ENCODE measurements around the gene PHLDA3.

Gene PHLDA3
- long read RNA-seq, donor 1, transcript PHLDA3-202 (2 exons, 2,640 nt) = major isoform, 8 of 9 reads
- long read RNA-seq, donor 1, partial matches to known transcripts = 0 of 9 reads
- long read RNA-seq, donor 1, other reads (novel, unspliced or antisense) = 0 of 9 reads
- long read RNA-seq, donor 2, transcript PHLDA3-202 (2 exons, 2,640 nt) = major isoform, 8 of 8 reads
- long read RNA-seq, donor 2, partial matches to known transcripts = 0 of 8 reads
- long read RNA-seq, donor 2, other reads (novel, unspliced or antisense) = 0 of 8 reads
- long read RNA-seq, donor 3, partial matches to known transcripts = 0 of 4 reads
- long read RNA-seq, donor 3, other reads (novel, unspliced or antisense) = 0 of 4 reads
- long read RNA-seq, donor 4, partial matches to known transcripts = 0 of 3 reads
- long read RNA-seq, donor 4, other reads (novel, unspliced or antisense) = 0 of 3 reads
- long read RNA-seq, donor 5, transcript PHLDA3-202 (2 exons, 2,640 nt) = major isoform, 15 of 15 reads
- long read RNA-seq, donor 5, partial matches to known transcripts = 0 of 15 reads
- long read RNA-seq, donor 5, other reads (novel, unspliced or antisense) = 0 of 15 reads
- long read RNA-seq, donor 6, transcript PHLDA3-202 (2 exons, 2,640 nt) = major isoform, 6 of 6 reads
- long read RNA-seq, donor 6, partial matches to known transcripts = 0 of 6 reads
- long read RNA-seq, donor 6, other reads (novel, unspliced or antisense) = 0 of 6 reads
- long read RNA-seq, donor 7, transcript PHLDA3-202 (2 exons, 2,640 nt) = major isoform, 12 of 12 reads
- long read RNA-seq, donor 7, partial matches to known transcripts = 0 of 12 reads
- long read RNA-seq, donor 7, other reads (novel, unspliced or antisense) = 0 of 12 reads
- long read RNA-seq, donor 8, transcript PHLDA3-202 (2 exons, 2,640 nt) = major isoform, 7 of 7 reads
- long read RNA-seq, donor 8, partial matches to known transcripts = 0 of 7 reads
- long read RNA-seq, donor 8, other reads (novel, unspliced or antisense) = 0 of 7 reads

DNA sequence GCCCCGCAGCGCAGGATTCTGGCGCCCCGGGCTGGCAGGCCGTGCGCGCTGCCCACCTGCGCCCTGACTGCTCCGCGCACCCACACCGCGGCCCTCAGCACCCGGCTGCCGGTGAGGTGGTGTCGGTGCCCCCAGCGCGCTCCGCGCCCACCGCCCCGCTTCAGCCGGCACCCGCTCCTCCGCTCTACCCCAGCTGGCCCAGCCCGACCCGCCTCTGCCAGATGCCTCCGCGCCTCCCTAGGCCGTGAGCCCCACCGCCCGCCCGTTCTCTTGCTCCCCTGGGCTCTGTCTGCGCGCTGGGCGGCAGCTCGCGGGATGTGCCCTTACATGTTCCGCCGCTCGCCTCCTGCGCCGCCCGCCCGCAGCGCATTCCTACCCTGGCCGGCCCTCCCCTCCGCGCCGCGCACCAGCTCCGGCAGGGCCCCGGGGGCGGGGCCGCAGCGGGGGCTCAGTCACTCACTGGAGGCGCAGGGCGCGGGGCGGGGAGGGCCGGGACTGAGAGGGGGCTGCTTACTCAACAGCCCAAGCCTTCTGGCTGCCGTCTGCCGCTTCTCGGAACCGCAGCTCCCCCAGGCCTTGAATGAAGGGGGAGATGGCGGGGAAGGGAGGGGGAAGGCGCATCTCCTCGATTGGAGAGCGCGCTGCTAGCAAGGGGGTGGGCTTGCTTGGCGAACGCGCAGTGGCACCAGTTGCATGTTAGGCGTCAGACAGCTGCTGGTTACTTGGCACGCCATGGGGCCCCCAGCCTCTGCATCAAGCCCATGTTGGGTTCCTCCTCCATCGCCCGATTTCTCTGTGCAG lies at the start of gene PHLDA3:
PHLDA3 (minus strand) TSS at position 345 of the 801 bp plus-strand sequence. CDS start 402 bp downstream, outside the sequence.
- DNase-seq = peak; percentile 83

DNA sequence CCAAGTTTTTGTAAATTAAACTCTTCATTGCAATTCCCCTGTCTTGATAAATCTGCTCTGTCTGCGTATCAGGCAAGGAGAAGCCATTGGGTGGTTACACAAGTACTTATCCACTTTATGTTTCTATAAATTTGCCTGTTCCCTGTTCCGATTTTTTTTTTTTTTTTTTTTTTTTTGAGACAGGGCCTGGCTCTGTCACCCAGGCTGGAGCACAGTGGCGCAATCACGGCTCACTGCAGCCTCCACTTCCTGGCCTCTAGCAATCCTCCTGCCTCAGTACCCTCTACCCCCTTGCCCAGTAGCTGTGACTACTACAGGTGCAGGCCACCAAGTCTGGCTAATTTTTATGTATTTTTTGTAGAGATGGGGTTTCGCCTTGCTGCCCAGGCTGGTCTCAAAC lies 49.1 kb upstream of the PHLDA3 start:
- no peak for DNase-seq

DNA sequence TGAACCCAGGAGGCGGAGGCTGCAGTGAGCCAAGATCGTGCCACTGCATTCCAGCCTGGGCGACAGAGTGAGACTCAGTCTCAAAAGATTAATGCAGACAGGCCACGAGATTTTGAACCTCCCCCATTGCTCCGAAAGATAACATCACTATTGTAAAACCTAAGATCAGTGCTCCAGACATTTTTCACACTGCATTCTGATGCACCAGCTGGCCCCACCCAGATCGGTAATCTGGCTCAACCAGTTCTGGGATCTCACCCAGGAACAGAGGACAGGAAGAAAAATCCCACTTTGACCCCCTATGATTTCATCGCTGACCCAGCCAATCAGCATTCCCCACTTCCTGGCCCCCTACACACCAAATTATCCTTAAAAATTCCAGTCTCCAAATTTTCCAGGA lies 48.6 kb upstream of the PHLDA3 start:
- DNase-seq = no peak

DNA sequence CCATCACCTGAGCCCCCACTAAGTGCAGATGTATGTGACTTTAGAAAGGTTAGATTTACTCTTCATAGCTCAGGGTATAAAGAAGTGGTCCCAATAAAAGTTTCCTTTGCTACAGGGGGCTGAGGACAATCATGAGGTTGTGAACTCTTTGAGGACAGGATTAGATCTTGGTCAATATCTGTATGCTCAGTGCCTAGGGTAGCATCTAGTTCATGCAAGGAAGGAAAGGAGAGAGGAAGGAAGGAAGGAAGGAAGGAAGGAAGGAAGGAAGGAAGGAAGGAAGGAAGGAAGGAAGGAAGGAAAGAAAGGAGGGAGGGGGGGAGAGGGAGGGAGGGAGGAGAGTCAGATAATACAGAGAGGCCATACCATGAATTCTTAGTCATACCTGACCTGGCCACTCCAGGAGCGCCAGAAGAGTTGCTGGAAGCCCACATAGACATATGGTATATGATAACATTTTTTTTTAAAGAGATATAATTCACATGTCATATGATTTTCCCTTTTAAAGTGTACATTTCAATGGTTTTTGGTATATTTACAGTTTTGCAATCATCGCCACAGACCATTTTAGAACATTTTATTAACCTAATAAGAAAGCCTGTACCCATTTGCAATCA lies 47.6 kb upstream of the PHLDA3 start:
- no peak for DNase-seq

DNA sequence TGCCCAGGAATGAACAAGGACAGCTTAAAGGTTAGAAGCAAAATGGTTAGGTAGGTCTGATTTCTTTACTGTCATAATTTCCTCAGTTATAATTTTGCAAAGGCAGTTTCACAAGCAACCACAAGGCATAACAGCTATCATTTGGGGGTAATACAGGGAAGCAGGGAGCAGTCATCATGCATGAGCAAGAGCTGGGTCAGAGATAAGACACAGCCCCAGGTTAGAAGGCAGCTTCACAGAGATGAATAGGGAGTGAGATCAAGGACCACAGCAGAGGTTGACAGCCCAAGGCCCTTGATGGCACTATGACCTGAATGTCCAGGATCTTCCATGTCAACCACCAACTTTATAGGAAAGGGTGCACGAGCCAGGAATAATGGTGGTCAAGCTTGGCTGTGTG lies 46.9 kb upstream of the PHLDA3 start:
- no peak for DNase-seq

DNA sequence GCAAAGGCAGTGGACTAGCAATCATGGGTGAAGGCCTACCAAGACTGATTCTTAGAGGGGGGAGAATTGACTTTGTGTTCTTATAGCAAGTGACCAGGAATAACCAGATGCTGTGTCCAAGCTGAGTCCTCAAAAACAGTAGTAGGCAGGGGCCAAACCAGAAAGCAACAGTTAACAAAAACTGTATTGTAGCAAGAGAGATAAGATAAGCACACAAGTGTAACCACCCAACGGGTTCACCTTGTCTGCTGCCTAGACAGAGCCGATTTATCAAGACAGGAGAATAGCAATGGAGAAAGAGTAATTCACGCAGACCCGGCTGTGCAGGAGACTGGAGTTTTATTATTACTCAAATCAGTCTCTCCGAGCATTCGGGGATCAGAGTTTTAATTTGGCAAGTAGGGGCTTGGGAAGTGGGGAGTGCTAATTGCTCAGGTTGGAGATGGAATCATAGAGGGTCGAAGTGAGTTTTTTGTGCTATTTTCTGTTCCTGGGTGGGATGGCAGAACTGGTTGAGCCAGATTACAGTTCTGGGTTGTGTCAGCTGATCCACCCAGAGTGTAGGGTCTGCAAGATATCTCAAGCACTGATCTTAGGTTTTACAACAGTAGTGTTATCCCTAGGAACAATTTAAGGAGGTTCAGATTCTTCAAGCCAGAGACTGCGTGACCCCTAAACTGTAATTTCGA lies 46.2 kb upstream of the PHLDA3 start:
- DNase-seq = no peak

DNA sequence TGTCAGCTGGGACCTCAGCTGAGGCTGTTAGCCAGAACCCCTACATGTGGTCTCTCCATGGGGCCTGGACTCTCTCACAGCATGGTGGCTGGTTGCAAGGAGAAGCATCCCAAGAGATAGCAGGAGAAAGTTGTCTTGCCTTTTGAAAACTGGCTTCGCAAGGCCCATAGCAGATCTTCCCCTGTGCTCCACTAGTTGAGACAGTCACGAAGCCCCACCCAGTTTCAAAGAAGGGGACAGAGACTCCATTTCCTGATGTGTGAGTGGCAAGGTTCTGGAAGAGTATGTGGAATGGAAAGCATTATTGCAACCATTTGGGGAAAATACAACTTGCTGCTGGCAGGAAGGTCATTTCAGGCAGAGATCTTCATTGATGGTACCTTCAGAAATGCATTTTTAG lies 45.5 kb upstream of the PHLDA3 start:
- no peak for DNase-seq

DNA sequence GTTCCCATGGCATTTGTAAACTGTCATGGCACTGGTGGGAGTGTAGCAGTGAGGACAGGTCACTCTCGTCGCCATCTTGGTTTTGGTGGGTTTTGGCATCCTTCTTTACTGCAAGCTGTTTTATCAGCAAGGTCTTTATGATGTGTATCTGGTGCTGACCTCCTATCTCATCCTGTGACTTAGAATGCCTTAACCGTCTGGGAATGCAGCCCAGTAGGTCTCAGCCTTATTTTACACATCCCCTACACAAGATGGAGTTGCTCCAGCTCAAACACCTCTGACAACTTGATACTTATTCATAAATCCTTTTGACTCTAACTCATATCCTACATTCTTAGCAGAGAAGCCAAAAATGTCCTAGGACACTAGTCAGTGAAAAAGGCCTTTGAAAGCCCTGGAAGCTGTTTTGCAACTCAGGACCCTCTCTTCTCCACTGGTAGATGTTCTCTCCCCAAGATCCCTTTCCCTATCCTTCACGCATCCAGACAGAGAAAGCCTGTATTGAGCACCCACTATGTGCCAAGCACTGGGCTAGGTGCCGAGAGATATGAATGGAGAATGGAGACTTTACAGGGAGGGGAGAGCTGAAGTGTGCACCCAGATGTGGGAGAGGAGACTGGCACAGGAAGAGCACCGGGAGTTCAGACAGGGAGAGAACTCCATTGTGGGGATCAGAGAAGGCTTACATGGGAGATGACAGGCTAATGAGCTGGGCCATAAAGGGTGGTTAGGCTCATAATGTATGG lies 44.7 kb upstream of the PHLDA3 start:
- DNase-seq = no peak

DNA sequence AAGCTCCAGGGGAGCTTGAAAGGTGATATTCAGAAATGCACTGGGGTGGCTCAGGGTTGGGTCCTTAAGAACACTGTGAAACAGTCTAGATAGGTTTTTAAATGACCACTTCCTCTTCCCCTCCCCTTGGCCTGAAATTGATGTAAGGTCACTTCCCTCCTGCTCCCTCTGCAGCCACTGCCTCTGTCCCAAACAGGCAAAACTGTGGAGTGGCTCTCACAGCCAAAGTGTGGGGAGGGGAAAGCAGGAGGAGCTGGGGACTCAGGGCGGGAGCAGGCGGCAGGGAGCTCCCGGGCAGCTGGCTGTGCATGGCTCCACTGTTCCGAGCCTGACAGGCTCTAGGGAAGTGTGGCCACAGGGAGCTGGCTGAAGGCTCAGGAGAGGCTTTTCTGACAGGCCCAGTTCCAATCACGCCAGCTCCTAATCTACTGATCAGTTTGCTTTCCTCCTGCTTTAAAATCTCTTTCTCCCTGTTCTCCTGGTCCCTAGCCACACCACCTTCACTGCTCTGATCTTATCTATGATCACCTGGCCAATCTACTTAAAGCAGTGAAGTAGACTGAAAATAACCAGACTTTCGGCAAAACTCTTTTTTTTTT lies 43.1 kb upstream of the PHLDA3 start:
- DNase-seq = peak; percentile 72

DNA sequence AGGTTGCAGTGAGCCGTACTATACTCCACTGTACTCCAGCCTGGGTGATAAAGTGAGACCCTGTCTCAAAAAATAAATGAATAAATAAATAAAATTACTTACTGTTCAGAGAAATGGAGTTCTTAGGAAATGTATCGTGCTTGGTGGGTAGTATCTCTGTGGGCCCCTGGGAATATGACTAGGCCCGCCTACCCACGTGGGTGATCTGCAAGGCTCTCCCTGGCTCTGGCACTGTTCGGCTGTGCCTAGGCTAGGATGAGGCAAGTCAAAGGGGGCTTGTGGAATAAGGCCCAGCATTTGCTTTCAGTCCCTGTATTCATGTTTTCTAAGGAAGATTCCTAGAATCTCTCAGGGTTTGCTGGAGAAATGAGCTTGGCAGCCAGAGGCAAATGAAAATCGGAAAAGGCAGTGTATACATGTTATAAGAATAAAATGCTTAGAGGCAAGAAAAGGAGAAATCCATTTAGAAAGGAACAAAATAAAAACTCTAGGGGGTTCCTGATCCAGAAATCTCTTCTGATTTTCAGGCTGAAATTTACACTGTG lies 42.5 kb upstream of the PHLDA3 start:
- DNase-seq = no peak

DNA sequence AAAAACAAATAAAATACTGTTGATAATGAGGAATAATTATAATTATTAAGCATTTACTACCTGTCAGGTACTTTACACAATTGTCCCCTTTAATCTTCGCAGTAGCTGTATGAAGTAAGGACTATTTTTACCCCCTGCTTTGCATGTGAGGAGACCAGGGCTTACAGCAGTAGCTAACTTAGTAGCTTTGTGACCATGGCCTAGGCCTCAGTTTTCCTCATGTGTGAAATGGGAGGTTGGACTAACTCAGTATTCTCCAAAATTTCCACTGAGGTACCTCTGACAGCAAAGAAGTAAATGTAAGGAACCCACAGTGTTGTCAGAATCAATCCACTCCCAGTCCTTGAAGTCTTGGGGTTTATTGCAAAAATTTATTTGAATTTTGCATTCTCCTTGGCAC lies 41.7 kb upstream of the PHLDA3 start:
- no peak for DNase-seq

DNA sequence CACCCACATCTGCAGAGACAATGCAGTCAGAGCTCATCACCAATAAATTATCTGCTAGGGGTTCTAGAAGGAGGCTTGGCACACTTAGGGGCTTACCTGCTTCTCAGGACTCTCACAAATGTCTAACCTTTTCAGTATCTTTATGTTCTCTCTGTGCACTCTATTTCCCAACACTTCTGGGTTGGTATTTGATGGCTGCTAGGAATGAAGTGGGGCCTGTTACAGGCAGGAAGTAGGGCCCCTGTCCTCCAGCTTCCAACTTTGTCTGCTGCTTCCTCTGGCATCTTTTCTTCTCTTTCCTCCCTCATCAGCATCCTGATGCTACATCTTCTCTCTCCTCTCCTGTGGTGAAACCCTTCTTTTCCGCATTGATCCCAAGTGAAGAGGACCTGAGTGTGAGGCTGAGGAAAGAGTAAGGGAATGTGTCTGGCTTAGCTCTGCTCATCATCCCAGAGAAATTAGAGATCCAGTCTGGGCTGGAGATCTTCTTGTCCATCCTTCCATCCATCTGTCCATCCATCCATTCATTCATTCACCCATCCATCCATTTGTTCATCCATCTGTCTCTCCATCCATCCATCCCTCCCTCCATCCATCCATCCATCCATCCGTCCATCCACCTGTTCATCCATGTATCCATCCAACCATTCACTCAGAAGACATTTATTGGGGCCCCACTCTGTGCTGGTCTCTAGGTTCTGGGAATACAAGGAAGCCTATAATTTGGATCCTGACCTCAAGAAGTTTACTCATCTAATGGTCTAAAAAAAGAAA lies 40.8 kb upstream of the PHLDA3 start:
- no peak for DNase-seq

DNA sequence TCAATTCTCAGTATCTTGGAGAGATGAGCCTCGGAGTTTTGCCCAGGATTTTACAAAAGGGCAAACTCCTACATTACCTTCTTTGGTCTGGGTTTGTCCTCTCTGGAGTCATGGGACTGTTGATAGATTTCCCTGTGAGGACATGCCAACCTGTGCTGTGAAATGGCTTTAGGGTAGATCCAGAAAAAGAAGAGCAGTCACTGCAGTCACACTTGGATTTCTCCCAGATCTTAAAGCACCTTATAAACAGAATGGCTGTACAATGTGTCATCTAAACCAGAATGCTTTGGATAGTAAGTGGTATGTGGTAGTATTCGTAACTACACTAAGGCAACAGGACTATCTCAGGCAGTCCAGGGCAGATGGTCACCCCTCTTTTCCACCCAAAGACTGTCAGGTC lies 39.8 kb upstream of the PHLDA3 start:
- no peak for DNase-seq

DNA sequence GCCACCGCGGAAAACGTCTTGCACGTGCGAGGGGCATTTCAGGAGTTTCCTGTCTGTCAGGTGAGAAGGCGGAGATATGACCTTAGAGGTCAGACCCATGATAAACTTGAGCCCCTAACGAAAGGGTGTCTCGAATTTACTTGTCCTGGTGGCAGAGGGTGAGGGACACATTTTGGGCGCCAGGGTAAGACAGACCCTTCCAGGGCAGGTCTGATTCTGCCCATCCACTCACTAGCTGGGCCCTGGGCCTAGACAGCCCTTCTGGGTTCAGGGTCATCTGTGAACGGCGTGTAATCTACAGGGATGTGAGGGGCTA lies 38.3 kb upstream of the PHLDA3 start:
- DNase-seq = no peak

DNA sequence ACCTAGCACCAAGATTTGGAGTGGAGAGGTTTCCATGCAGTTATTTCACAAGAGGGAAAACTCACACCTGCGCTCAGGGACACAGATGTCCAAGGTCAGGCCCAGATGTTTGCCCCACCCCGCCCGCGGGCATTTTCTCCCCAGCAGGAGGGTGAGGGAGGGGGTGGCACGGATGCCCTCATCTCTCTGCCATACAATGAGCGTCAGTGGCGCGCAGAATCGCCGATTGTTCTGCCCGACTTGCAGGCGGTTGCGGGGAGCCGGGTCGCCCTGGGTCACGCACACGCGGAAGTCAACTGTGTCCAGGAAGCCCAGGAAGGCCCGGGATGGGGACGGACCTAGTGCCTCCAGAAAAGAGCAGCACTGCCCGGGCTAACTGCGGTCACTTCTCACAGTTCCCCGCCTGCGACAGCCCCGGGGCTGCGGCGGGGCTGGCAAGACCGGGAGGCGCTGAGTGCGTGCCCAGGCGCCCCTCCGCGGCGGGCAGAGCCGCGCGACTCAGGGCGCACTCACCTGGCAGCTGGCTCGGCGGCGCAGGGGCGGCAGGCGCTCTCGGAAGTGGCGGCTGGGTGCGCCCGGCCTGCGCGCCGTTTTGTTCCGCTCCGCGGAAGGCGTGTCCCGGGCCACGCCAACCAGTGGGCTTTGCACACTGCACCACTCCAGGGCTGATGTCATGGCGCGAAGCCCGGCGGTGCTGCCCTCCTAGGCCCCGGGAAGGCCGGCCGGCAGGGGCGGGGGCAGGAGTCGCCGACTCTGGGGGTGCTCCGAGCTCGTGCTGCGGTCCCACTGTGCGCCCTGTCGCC lies 37.8 kb upstream of the PHLDA3 start, which contains the start of gene CSRP1:
CSRP1 (minus strand) TSS at position 567 of the 803 bp plus-strand sequence. CDS start 10,820 bp downstream, outside the sequence.
- DNase-seq = peak; percentile 85

DNA sequence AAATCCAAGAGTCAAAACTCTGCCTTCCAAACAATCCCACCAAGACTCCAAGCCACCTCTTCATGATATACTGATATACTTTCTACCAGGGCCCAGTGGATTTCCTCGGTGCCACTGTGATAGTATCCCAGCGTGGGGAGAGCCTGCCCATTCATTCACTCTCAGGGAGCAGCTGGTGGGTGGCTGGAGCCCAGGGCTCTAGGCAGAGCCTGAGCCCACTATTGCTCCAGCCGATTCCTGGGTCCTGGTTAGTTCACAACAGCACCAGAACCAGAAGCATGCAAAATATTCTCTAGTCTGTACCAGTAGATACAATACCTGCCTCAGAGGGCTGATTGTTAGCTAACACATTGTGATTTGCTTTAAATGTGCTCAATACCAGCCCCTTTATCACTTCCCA lies 37.1 kb upstream of the PHLDA3 start:
- peak; percentile 61 for DNase-seq

DNA sequence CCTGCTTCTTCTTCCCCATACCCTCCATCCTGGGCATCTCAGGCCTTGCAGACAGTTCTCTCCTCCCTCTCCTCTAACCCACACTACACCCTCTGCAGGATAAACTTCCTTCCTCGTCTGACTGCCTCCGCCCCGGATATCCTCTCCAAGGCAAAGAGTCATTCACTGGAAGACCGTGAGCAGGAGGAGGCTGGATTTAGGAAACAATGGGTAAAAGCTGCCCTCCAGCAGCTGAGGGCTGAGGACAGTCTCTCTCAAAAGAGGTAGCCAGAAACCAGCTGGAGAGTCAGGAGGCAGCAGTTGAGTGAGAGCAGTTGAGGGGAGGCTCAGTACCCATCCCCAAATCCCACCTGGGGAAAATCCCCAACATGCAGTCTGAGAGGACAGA lies 36.5 kb upstream of the PHLDA3 start:
- DNase-seq = peak; percentile 42
